GM04503 (cell line): Measurements from ENCODE around the gene UGP2.
"Not testable (repeated sequence)": the region's sequence is repeated elsewhere in the genome, so short reads cannot be mapped to it uniquely, and the experiment has no call there.

Experiments used
- DNase-seq: peaks from one replicate; pipeline ENCODE4 v3.0.0-alpha.2; 2012; ENCODE audit warnings: low read depth

Gene UGP2

GRCh38 chr2:63893163-63893562 lies 51.5 kb downstream of the UGP2 start:
- DNase-seq: no peak

GRCh38 chr2:63894167-63894566 lies 52.5 kb downstream of the UGP2 start:
- DNase-seq: no peak

- no peak for DNase-seq
Observed at GRCh38 chr2:63898839-63899238, 57.1 kb downstream of the UGP2 start.

- DNase-seq: no peak
Observed at GRCh38 chr2:63899639-63900038, 57.9 kb downstream of the UGP2 start.

GRCh38 chr2:63902149-63902548 lies 60.5 kb downstream of the UGP2 start:
- DNase-seq: no peak

GRCh38 chr2:63903003-63903402 lies 61.3 kb downstream of the UGP2 start:
- no peak for DNase-seq

- DNase-seq: no peak
Observed at GRCh38 chr2:63914311-63914710, 72.6 kb downstream of the UGP2 start.

- no peak for DNase-seq
Observed at GRCh38 chr2:63926815-63927214, 85.1 kb downstream of the UGP2 start.

- not testable (repeated sequence) for DNase-seq
Observed at GRCh38 chr2:63932104-63932503, 90.4 kb downstream of the UGP2 start.
